Trophoblast cell (in vitro differentiated cells and primary cell): ENCODE results near the gene CRNN.

Source experiments
- DNase-seq, 2 donors: peaks; one replicate each; pipeline ENCODE4 v3.0.0-alpha.2; 2016
- H2AFZ ChIP-seq: 2 replicates; pipeline ENCODE4 v1.6.1; 2013; ENCODE audit warnings: low read length, moderate library complexity, mild to moderate bottlenecking; ENCODE audit not compliant: insufficient read depth, poor library complexity
- H2AK5ac ChIP-seq: 2 replicates; pipeline ENCODE4 v1.6.1; 2013; ENCODE audit warnings: mild to moderate bottlenecking, low read length
- H2BK120ac ChIP-seq: 2 replicates; pipeline ENCODE4 v1.6.1; 2013; ENCODE audit warnings: low read length, mild to moderate bottlenecking, moderate library complexity; ENCODE audit not compliant: insufficient read depth, poor library complexity
- H2BK12ac ChIP-seq: 2 replicates; pipeline ENCODE4 v1.6.1; 2013; ENCODE audit warnings: mild to moderate bottlenecking, low read length, moderate library complexity
- H2BK5ac ChIP-seq: 2 replicates; pipeline ENCODE4 v1.6.1; 2013; ENCODE audit warnings: low read length, low read depth, moderate library complexity, mild to moderate bottlenecking; ENCODE audit not compliant: poor library complexity
- H3K14ac ChIP-seq: 2 replicates; pipeline ENCODE4 v1.6.1; 2013; ENCODE audit warnings: mild to moderate bottlenecking, low read length
- H3K18ac ChIP-seq: 2 replicates; pipeline ENCODE4 v1.6.1; 2013; ENCODE audit warnings: mild to moderate bottlenecking, low read length
- H3K23ac ChIP-seq: 2 replicates; pipeline ENCODE4 v1.6.1; 2013; ENCODE audit warnings: low read length
- H3K27ac ChIP-seq: 2 replicates; pipeline ENCODE4 v1.5.1; 2013; ENCODE audit warnings: low read depth, mild to moderate bottlenecking, inconsistent platforms, low read length, moderate library complexity
- H3K27me3 ChIP-seq: 2 replicates; pipeline ENCODE4 v1.6.1; 2013; ENCODE audit warnings: inconsistent platforms, mild to moderate bottlenecking, low read length, moderate library complexity; ENCODE audit not compliant: insufficient read depth
- H3K36me3 ChIP-seq, 2 experiments: 1 replicate in 1 of 2; 2 replicates in 1 of 2; pipeline ENCODE4 v1.6.1; 2013; ENCODE audit warnings: low read length in 2 of 2, mild to moderate bottlenecking in 2 of 2, moderate library complexity in 1 of 2; ENCODE audit not compliant: insufficient read depth in 2 of 2, control insufficient read depth in 1 of 2
- H3K4ac ChIP-seq: 2 replicates; pipeline ENCODE4 v1.6.1; 2013; ENCODE audit warnings: low read depth, mild to moderate bottlenecking, low read length, moderate library complexity
- H3K4me1 ChIP-seq, 2 experiments: 1 replicate in 1 of 2; 2 replicates in 1 of 2; pipeline ENCODE4 v1.6.1; 2013; ENCODE audit warnings: low read length in 2 of 2, mild to moderate bottlenecking in 2 of 2, moderate library complexity in 1 of 2; ENCODE audit not compliant: insufficient read depth in 2 of 2, control insufficient read depth in 1 of 2
- H3K4me2 ChIP-seq: 2 replicates; pipeline ENCODE4 v1.6.1; 2013; ENCODE audit warnings: inconsistent platforms, mild to moderate bottlenecking, low read length, moderate library complexity
- H3K4me3 ChIP-seq: 2 replicates; pipeline ENCODE4 v1.5.1; 2013; ENCODE audit warnings: mild to moderate bottlenecking, low read depth, low read length, inconsistent platforms
- H3K79me1 ChIP-seq: one replicate; pipeline ENCODE4 v1.6.1; 2013; ENCODE audit warnings: low read length
- H3K79me2 ChIP-seq: 2 replicates; pipeline ENCODE4 v1.6.1; 2013; ENCODE audit warnings: low read length, mild to moderate bottlenecking; ENCODE audit not compliant: control insufficient read depth, insufficient read depth, poor library complexity
- H3K9ac ChIP-seq: 2 replicates; pipeline ENCODE4 v1.6.1; 2013; ENCODE audit warnings: mild to moderate bottlenecking, low read length
- H3K9me3 ChIP-seq: 2 replicates; pipeline ENCODE4 v1.6.1; 2013; ENCODE audit warnings: low read depth, mild to moderate bottlenecking, control low read depth, inconsistent platforms, low read length; ENCODE audit not compliant: insufficient read depth
- H4K12ac ChIP-seq: 2 replicates; pipeline ENCODE4 v1.6.1; 2013; ENCODE audit warnings: low read depth, mild to moderate bottlenecking, low read length, moderate library complexity
- H4K8ac ChIP-seq: 2 replicates; pipeline ENCODE4 v1.6.1; 2013; ENCODE audit warnings: low read depth, mild to moderate bottlenecking, low read length, moderate library complexity
- H4K91ac ChIP-seq: one replicate; pipeline ENCODE4 v1.6.1; 2013; ENCODE audit warnings: low read depth, mild to moderate bottlenecking, low read length, moderate library complexity
- whole genome bisulfite sequencing: extraction: QIAGEN DNeasy Blood & Tissue Kit; methylation state at CpG from one replicate; pipeline ENCODE4 v1.1.7; 2013; ENCODE audit warnings: missing lambda C conversion rate; ENCODE audit not compliant: insufficient read length, insufficient coverage; ENCODE audit errors: extremely low coverage; 5-methylcytosine and 5-hydroxymethylcytosine counted together

CRNN gene

GRCh38 chr1:152441756-152442155 lies 27.7 kb upstream of the CRNN start:
- no peak overlapping the region for H3K14ac ChIP-seq
- H3K4me3 ChIP-seq = no peak overlapping the region
- no peak overlapping the region for H4K8ac ChIP-seq
- no peaks in the 10 kb centered on the region for H3K4me1 ChIP-seq
- H2AFZ ChIP-seq = no peak overlapping the region
- no peak overlapping the region for H2BK12ac ChIP-seq
- no CpG with 5 or more reads among the region's 2 CpGs for WGBS
- no peak overlapping the region for H2BK120ac ChIP-seq
- H3K27ac ChIP-seq = no peak overlapping the region
- H2AK5ac ChIP-seq = no peak overlapping the region
- H3K9ac ChIP-seq = no peak overlapping the region
- H3K18ac ChIP-seq = no peak overlapping the region
- H4K91ac ChIP-seq = no peak overlapping the region
- no peaks in the 10 kb centered on the region for H3K27me3 ChIP-seq
- no peaks in the 10 kb centered on the region for H3K79me2 ChIP-seq
- DNase-seq = no peak
- H3K79me1 ChIP-seq = no peaks in the 10 kb centered on the region
- H3K36me3 ChIP-seq = no peaks in the 10 kb centered on the region
- peaks cover 27% of the 10 kb centered on the region for H3K9me3 ChIP-seq
- H3K4me2 ChIP-seq = no peak overlapping the region
- no peak overlapping the region for H3K23ac ChIP-seq
- no peak overlapping the region for H2BK5ac ChIP-seq
- H3K4ac ChIP-seq = no peak overlapping the region
- H4K12ac ChIP-seq = no peak overlapping the region

DNA sequence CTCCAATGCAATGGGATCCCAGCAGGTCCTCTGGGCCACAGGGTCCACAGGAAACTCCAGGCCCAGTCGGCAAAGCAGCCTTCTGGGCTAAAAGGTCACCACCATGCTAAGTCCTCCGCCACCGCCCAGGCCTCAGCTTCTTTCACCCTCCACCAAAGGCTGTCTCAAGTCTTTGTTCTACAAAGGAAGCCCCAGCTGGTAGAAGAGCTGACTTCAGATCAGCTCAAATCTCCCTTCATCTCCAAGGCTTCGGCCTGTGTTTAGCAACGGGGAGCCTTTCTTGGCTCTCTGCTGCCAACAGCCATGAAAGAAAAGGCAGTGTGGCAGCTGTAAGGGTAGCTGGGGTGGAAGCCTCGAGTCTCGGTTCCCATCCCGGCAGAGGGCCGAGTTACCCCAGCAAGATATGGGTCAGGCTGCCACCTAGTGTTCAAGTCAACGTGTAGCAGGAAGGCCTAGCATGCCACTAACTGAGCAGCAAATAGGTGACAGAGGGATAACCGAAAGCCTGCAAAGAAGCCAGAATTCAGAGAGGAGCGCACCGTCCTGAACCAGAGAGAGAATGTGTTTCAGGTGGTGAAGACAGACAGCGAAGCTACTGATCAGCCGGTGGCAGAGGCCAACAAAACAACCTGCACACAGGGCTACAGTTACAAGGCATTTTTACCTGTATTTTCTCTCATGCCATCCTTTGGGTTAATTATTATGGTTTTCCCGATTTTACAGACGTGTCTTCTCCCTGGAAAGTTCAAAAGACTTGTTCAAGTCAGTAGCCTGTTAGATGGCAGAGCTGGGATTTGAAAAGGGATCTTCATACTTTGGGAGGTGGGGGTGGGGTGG lies 26.8 kb upstream of the CRNN start:
- Histone ChIP-seq H3K27ac (no peak overlapping the region), H3K79me1 (no peaks in the 10 kb centered on the region), H3K4me3 (no peak overlapping the region), H3K23ac (no peak overlapping the region), H4K12ac (no peak overlapping the region), H2AFZ (no peak overlapping the region), H2BK5ac (no peak overlapping the region), H2AK5ac (no peak overlapping the region), H2BK120ac (no peak overlapping the region), H2BK12ac (no peak overlapping the region), H4K91ac (no peak overlapping the region), H3K9ac (no peak overlapping the region), H3K27me3 (no peaks in the 10 kb centered on the region), H3K14ac (no peak overlapping the region), H3K9me3 (peaks cover 27% of the 10 kb centered on the region), H3K79me2 (no peaks in the 10 kb centered on the region), H3K36me3 (no peaks in the 10 kb centered on the region), H4K8ac (no peak overlapping the region), H3K18ac (no peak overlapping the region), H3K4ac (no peak overlapping the region), H3K4me1 (no peaks in the 10 kb centered on the region), H3K4me2 (no peak overlapping the region)
- DNase-seq = peak; percentile 64 to 83
- WGBS = no CpG with 5 or more reads among the region's 17 CpGs

DNA sequence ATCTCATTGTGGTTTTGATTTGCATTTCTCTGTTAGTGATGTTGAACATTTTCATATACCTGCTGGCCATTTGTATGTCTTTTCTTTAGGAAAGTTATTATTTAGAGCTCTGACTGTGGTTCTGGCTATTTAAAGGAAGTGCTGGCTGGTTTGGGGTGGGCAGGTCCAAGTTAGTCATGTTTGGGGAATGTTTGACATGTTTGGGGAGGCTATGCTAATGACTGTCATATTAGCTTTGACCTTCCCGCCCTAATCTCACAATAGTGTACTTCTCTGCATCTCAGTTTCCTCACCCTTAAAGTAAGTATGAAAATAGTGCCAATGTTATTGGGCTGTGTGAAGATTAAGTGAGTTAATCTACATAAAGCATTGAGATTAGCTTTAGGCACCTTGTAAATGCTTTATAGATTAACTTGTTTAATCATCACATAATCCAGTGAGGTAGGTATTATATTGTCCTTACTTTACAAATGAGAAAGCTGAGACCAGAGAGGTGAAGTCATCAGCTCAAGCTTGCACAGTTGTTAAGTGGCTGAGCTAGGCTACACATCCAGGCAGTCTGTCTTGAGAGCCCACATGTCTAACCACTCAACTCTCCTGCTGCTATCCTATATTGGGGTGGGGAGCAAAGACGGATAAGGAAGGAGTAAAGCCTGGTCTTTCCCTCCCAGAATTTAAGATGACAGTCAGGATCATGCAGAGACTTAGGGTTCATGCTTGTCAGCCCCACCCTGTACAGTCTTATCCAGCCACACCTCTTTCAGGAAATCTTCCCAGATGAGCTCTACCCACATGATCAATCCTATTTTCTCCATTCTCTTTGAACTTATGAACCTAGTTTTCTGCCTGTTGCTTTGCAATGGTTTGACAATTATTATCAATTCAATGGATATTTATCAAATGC lies 22.8 kb upstream of the CRNN start:
- no peak overlapping the region for H3K18ac ChIP-seq
- no CpG with 5 or more reads among the region's 2 CpGs for WGBS
- H3K23ac ChIP-seq = no peak overlapping the region

GRCh38 chr1:152427458-152427857 lies 13.4 kb upstream of the CRNN start:
- H3K23ac ChIP-seq = no peak overlapping the region
- H3K4me2 ChIP-seq = no peak overlapping the region
- H2BK12ac ChIP-seq = no peak overlapping the region
- H3K14ac ChIP-seq = no peak overlapping the region
- H3K36me3 ChIP-seq = no peaks in the 10 kb centered on the region
- H3K18ac ChIP-seq = no peak overlapping the region
- no peak overlapping the region for H3K27ac ChIP-seq
- H2BK120ac ChIP-seq = no peak overlapping the region
- H3K4me1 ChIP-seq = no peaks in the 10 kb centered on the region
- no peak overlapping the region for H2AFZ ChIP-seq
- no peaks in the 10 kb centered on the region for H3K79me2 ChIP-seq
- H4K91ac ChIP-seq = no peak overlapping the region
- no peaks in the 10 kb centered on the region for H3K27me3 ChIP-seq
- no CpG with 5 or more reads among the region's 3 CpGs for WGBS
- no peak for DNase-seq
- H4K12ac ChIP-seq = no peak overlapping the region
- H3K9ac ChIP-seq = no peak overlapping the region
- H2AK5ac ChIP-seq = no peak overlapping the region
- H4K8ac ChIP-seq = no peak overlapping the region
- no peak overlapping the region for H2BK5ac ChIP-seq
- H3K4ac ChIP-seq = no peak overlapping the region
- H3K79me1 ChIP-seq = no peaks in the 10 kb centered on the region
- H3K9me3 ChIP-seq = peaks cover 18% of the 10 kb centered on the region
- H3K4me3 ChIP-seq = no peak overlapping the region

More for the DNA sequence above, 22.8 kb upstream of the CRNN start:
- DNase-seq = no peak
- H3K79me1 ChIP-seq = no peaks in the 10 kb centered on the region
- no peak overlapping the region for H3K4ac ChIP-seq
- peaks cover 18% of the 10 kb centered on the region for H3K9me3 ChIP-seq
- no peaks in the 10 kb centered on the region for H3K79me2 ChIP-seq
- no peak overlapping the region for H3K14ac ChIP-seq
- no peak overlapping the region for H4K8ac ChIP-seq
- no peak overlapping the region for H3K9ac ChIP-seq
- no peak overlapping the region for H2AFZ ChIP-seq
- no peaks in the 10 kb centered on the region for H3K27me3 ChIP-seq
- H2BK12ac ChIP-seq = no peak overlapping the region
- no peak overlapping the region for H2AK5ac ChIP-seq
- H3K36me3 ChIP-seq = no peaks in the 10 kb centered on the region
- H3K4me1 ChIP-seq = no peaks in the 10 kb centered on the region
- no peak overlapping the region for H2BK5ac ChIP-seq
- H3K4me3 ChIP-seq = no peak overlapping the region
- H2BK120ac ChIP-seq = no peak overlapping the region
- H3K4me2 ChIP-seq = no peak overlapping the region
- no peak overlapping the region for H3K27ac ChIP-seq
- H4K91ac ChIP-seq = no peak overlapping the region
- H4K12ac ChIP-seq = no peak overlapping the region
